ENCODE measurements around the gene RASEF.

DNA sequence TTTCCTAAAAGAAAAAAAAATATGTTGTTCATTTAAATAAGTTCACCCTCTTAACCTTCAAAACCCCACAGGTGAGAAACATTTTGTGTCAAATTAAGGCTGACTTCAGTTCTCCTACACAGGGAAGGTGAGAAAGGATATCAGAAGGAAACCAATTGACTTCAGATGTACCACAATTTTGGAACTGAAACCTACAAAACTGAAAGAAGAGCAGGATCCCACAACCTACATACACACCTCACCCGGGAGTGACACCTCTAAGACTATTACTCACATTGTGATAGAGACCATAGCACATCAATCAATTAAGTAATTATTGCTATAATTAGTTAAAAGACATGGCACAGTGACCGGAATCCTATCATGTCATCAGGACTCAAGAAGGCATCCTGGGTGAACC lies 47.0 kb downstream of the RASEF start:
- TF ChIP-seq CTCF (IDR thresholded peaks at IDR 0.05 in 4 of 5, conservative IDR thresholded peaks at IDR 0.05 in 1 of 5) (no peak), POLR2A (IDR thresholded peaks at IDR 0.05) (no peak)
